Erythroblast (primary cell): Measurements from ENCODE around the gene RCCD1.

Experiments
- GATA1 ChIP-seq: IDR thresholded peaks from 2 replicates; pipeline ENCODE4 v1.6.1; 2011; ENCODE audit warnings: low read depth, mild to moderate bottlenecking, control low read depth, low read length, moderate library complexity
- POLR2A ChIP-seq: IDR thresholded peaks from 2 replicates; pipeline ENCODE4 v1.6.1; 2011; ENCODE audit warnings: mild to moderate bottlenecking, low read length

DNA sequence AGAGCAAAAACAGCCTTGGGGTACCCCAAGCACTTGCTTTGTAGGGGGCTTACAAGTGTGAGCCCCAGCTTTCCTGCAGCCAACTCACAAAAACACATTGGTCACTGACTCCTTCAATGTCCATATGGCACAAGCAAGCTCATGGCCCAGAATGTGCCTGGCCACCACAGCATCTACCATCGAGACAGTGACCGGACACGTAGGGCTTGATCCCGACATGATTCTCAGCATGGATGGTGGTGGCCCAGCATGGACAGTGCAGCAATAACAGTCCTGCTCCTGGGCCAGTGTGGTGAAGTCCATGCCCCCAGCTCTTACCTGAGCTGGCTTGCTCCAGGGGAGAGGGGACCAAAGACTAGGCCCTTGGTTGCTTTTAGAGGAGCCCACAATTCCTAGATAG lies 13.6 kb upstream of the RCCD1 start:
- no peak for TF ChIP-seq POLR2A
- TF ChIP-seq GATA1, result no peak
